ENCODE measurements around the gene PRKCB. TPM values are rescaled to one million over a fixed set of nuclear protein-coding genes. Genes with fewer than 3 reads are reported as not detected.

The PRKCB gene
- total and polyA plus RNA-seq, 2 of the 8 experiments (the other 6 are each of a cell fraction or from before 2014, with no cell fraction given): 7.1 to 12.1 TPM

DNA sequence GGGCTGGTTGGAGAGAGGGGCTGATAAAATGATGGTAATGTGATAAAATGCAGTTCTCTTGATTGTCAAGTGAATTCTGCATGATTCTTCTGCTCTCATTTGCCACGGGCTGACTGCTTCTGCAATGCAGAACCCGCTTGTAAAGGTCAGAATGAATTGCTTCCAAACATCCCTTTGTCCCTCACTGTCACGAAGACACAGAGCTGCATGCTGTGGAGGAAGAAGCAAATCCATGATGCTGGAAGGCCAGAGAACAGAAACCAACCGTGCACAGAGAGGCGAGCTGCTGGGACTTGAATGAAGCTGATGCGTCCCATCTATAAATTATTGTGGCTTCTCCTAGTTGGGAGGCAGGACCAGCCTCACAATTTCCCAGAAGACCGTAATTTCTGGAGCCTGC lies 171.6 kb downstream of the PRKCB start:
- Histone ChIP-seq H3K9ac (replicated peaks in 1 of 4; ENCODE audit: extremely low read depth in 1 of 4, low read depth in 3 of 4, low read length in 3 of 4) (no peak overlapping the region), H3K4me2 (ENCODE audit: insufficient read depth in 1 of 2, low read depth in 2 of 2, low read length in 2 of 2) (no peak overlapping the region), H3K79me1 (ENCODE audit: low read depth, low read length) (no peaks in the 10 kb centered on the region), H4K8ac (ENCODE audit: extremely low read depth, insufficient read depth, low read length) (no peak overlapping the region), H4K20me1 (replicated peaks in 1 of 2; ENCODE audit: control insufficient read depth in 1 of 2, insufficient read depth in 2 of 2, low read length in 2 of 2) (no peaks in the 10 kb centered on the region), H4K5ac (ENCODE audit: insufficient read length, low read depth, low read length) (no peak overlapping the region), H2BK5ac (ENCODE audit: low read depth, low read length) (no peak overlapping the region), H3K27me3 (replicated peaks in 1 of 4; ENCODE audit: control insufficient read depth in 3 of 4, extremely low read depth in 1 of 4, insufficient read depth in 3 of 4, low read length in 3 of 4) (no peaks in the 10 kb centered on the region), H2BK15ac (ENCODE audit: low read length) (peak overlapping the region; percentile 40; the same call in 1 of the 2 replicates), H3K4ac (replicated peaks; ENCODE audit: insufficient read length, low read depth, low read length) (no peak overlapping the region), H3K9me3 (ENCODE audit: insufficient read depth in 2 of 2, low read depth in 1 of 2, low read length in 1 of 2) (no peaks in the 10 kb centered on the region), H3K18ac (ENCODE audit: extremely low read depth, low read length) (no peak overlapping the region), H3K23me2 (ENCODE audit: low read depth, low read length) (no peaks in the 10 kb centered on the region), H2BK120ac (replicated peaks; ENCODE audit: low read depth, low read length) (no peak overlapping the region), H2BK20ac (ENCODE audit: low read length) (no peak overlapping the region), H3K14ac (ENCODE audit: insufficient read length) (no peak overlapping the region), H3K4me3 (ENCODE audit: extremely low read depth in 1 of 4, insufficient read depth in 2 of 4, low read depth in 3 of 4, low read length in 4 of 4) (no peak overlapping the region), H2BK12ac (ENCODE audit: low read depth, low read length) (no peak overlapping the region), H2AFZ (ENCODE audit: low read length) (no peak overlapping the region), H2AK5ac (ENCODE audit: low read depth, low read length) (no peak overlapping the region), H3K36me3 (ENCODE audit: control insufficient read depth in 2 of 4, insufficient read depth in 4 of 4, low read length in 3 of 4) (no peaks in the 10 kb centered on the region), H3K79me2 (ENCODE audit: control insufficient read depth in 1 of 2, insufficient read depth in 2 of 2, low read length in 2 of 2) (no peaks in the 10 kb centered on the region), H3K56ac (replicated peaks; ENCODE audit: insufficient read length, low read depth, low read length) (no peak overlapping the region), H3K23ac (ENCODE audit: insufficient read length) (no peak overlapping the region), H3K27ac (ENCODE audit: low read depth, low read length) (no peak overlapping the region), H4K91ac (replicated peaks; ENCODE audit: insufficient read length, low read length) (no peak overlapping the region), H3K4me1 (replicated peaks in 1 of 4; ENCODE audit: control insufficient read depth in 3 of 4, insufficient read depth in 4 of 4, low read length in 3 of 4) (no peaks in the 10 kb centered on the region)
- FAIRE-seq: no peak
- ChIA-PET CTCF (ENCODE audit: partially characterized antibody) (interaction anchor here (0.6 to 1.7 kb wide), 9 partner anchors 9 to 207 kb away, joined by 3 to 9 read pairs (median 3); no protein-coding TSS in a partner anchor), POLR2A (ENCODE audit: partially characterized antibody) (no interaction called here)
- no peak for DNase-seq (ENCODE audit: low read depth in 1 of 2, low spot score in 2 of 2)
- 92% methylated on average over 7 of the region's 7 CpGs; no CpG with 5 or more reads in 1 of the 2 experiments for WGBS, 2 experiments (ENCODE audit: extremely low coverage in 1 of 2, insufficient coverage in 1 of 2, insufficient read length in 1 of 2, insufficient replicate concordance in 2 of 2, low coverage in 1 of 2, low lambda C conversion rate in 2 of 2, missing lambda C conversion rate in 1 of 2)
- TF ChIP-seq EGR1 (IDR thresholded peaks at IDR 0.05; ENCODE audit: borderline replicate concordance, low read depth, low read length) (no peak), GABPA (IDR thresholded peaks at IDR 0.05; ENCODE audit: borderline replicate concordance, insufficient read depth, low read length) (no peak), ASH2L (IDR thresholded peaks at IDR 0.05; ENCODE audit: low read length) (no peak), CEBPB (IDR thresholded peaks at IDR 0.05; ENCODE audit: low read depth, low read length) (no peak)
